CD4-positive, alpha-beta T cell treated with Interleukin-12 subunit alpha and Interleukin-12 subunit beta, for 1 hour (primary cell): ENCODE measurements around the gene SSTR3.
"Not testable (repeated sequence)": the region's sequence is repeated elsewhere in the genome, so short reads cannot be mapped to it uniquely, and the experiment has no call there.

Experiments used
- DNase-seq: peaks from one replicate; pipeline ENCODE4 v3.0.0-alpha.2; 2020

The SSTR3 gene

GRCh38 chr22:37212174-37212906 is at the start of gene SSTR3:
Gene SSTR3 (minus strand): TSS chr22:37212477. CDS start chr22:37207803, 4,674 bp downstream.
- no peak for DNase-seq

- peak; percentile 74 for DNase-seq
Measured at GRCh38 chr22:37260901-37261336, 48.6 kb upstream of the SSTR3 start.

- no peak for DNase-seq
Measured at GRCh38 chr22:37260155-37260795, 48.0 kb upstream of the SSTR3 start.

GRCh38 chr22:37259540-37260029 is 47.3 kb upstream of the SSTR3 start:
- no peak for DNase-seq

- DNase-seq, result no peak
Measured at GRCh38 chr22:37258753-37259401, 46.6 kb upstream of the SSTR3 start.

- no peak for DNase-seq
Measured at GRCh38 chr22:37258005-37258752, 45.9 kb upstream of the SSTR3 start.

- no peak for DNase-seq
Measured at GRCh38 chr22:37256075-37256726, 43.9 kb upstream of the SSTR3 start.

- DNase-seq, result no peak
Measured at GRCh38 chr22:37255558-37256006, 43.3 kb upstream of the SSTR3 start.

- no peak for DNase-seq
Measured at GRCh38 chr22:37254867-37255233, 42.6 kb upstream of the SSTR3 start.

GRCh38 chr22:37254209-37254866 is 42.1 kb upstream of the SSTR3 start:
- no peak for DNase-seq

GRCh38 chr22:37253126-37253660 is 40.9 kb upstream of the SSTR3 start:
- no peak for DNase-seq

- DNase-seq, result not testable (repeated sequence)
Measured at GRCh38 chr22:37251836-37252235, 39.6 kb upstream of the SSTR3 start.

- DNase-seq, result no peak
Measured at GRCh38 chr22:37249986-37250385, 37.7 kb upstream of the SSTR3 start.

- no peak for DNase-seq
Measured at GRCh38 chr22:37248251-37248650, 36.0 kb upstream of the SSTR3 start.

GRCh38 chr22:37245740-37246139 is 33.5 kb upstream of the SSTR3 start:
- DNase-seq, result no peak

- DNase-seq, result no peak
Measured at GRCh38 chr22:37244922-37245722, 32.8 kb upstream of the SSTR3 start.

- peak; percentile 91 for DNase-seq
Measured at GRCh38 chr22:37244114-37244921, 32.0 kb upstream of the SSTR3 start, which contains the start of gene RAC2. Gene RAC2 (minus strand): TSS chr22:37244269. CDS start chr22:37244148, 121 bp downstream.

- peak; percentile 31 for DNase-seq
Measured at GRCh38 chr22:37243402-37244113, 31.3 kb upstream of the SSTR3 start.

GRCh38 chr22:37242395-37242918 is 30.2 kb upstream of the SSTR3 start:
- DNase-seq, result peak; percentile 92
